Right kidney (tissue), 9 donors: ENCODE data around the gene RASSF9.
A peak's percentile ranks its signal among the peaks of the same experiment; 100 is the strongest.

Source experiments
- DNase-seq: peaks from one replicate; pipeline ENCODE4 v3.0.0-alpha.2; 2016
- long read RNA-seq, 8 donors: transcript quantifications; one replicate each; lab custom pipeline, GENCODE V29; 2026

Gene RASSF9
- long read RNA-seq, donor 1, full-length matches to known transcripts = 12 of 12 reads
- long read RNA-seq, donor 1, partial matches to known transcripts = 0 of 12 reads
- long read RNA-seq, donor 1, other reads (novel, unspliced or antisense) = 0 of 12 reads
- long read RNA-seq, donor 2, full-length matches to known transcripts = 2 of 2 reads
- long read RNA-seq, donor 2, partial matches to known transcripts = 0 of 2 reads
- long read RNA-seq, donor 2, other reads (novel, unspliced or antisense) = 0 of 2 reads
- long read RNA-seq, donor 3, full-length matches to known transcripts = 4 of 4 reads
- long read RNA-seq, donor 3, partial matches to known transcripts = 0 of 4 reads
- long read RNA-seq, donor 3, other reads (novel, unspliced or antisense) = 0 of 4 reads
- long read RNA-seq, donor 4, full-length matches to known transcripts = 10 of 10 reads
- long read RNA-seq, donor 4, partial matches to known transcripts = 0 of 10 reads
- long read RNA-seq, donor 4, other reads (novel, unspliced or antisense) = 0 of 10 reads
- long read RNA-seq, donor 5, full-length matches to known transcripts = 6 of 27 reads
- long read RNA-seq, donor 5, partial matches to known transcripts = 21 of 27 reads
- long read RNA-seq, donor 5, other reads (novel, unspliced or antisense) = 0 of 27 reads
- long read RNA-seq, donor 6, full-length matches to known transcripts = 7 of 7 reads
- long read RNA-seq, donor 6, partial matches to known transcripts = 0 of 7 reads
- long read RNA-seq, donor 6, other reads (novel, unspliced or antisense) = 0 of 7 reads
- long read RNA-seq, donor 7, full-length matches to known transcripts = 14 of 14 reads
- long read RNA-seq, donor 7, partial matches to known transcripts = 0 of 14 reads
- long read RNA-seq, donor 7, other reads (novel, unspliced or antisense) = 0 of 14 reads
- long read RNA-seq, donor 8, full-length matches to known transcripts = 10 of 10 reads
- long read RNA-seq, donor 8, partial matches to known transcripts = 0 of 10 reads
- long read RNA-seq, donor 8, other reads (novel, unspliced or antisense) = 0 of 10 reads

- DNase-seq = peak; percentile 65
These were observed at the start of gene RASSF9 for GRCh38 chr12:85836197-85837090. RASSF9 (minus strand) TSS chr12:85836409; CDS start chr12:85836201, 208 bp downstream.

DNA sequence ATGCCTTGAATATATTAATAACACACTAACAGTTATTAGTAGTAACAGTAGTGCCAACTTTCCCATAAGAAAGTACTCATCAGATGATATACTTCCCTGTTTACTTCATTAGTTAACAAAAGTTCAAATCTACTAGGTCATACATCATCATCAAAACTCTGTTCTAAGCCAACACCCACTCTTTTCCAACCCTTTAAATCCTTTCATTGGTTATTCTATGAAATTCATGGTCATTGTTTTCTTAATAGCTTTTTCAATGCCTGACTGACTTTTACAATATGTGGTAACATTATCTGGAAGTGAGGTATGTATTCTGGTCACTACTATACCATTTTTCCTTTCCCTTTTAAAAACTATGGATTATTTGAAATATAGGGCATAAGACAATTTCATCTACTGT lies 47.6 kb upstream of the RASSF9 start:
- no peak for DNase-seq

GRCh38 chr12:85877459-85877858 lies 41.2 kb upstream of the RASSF9 start:
- DNase-seq = no peak

DNA sequence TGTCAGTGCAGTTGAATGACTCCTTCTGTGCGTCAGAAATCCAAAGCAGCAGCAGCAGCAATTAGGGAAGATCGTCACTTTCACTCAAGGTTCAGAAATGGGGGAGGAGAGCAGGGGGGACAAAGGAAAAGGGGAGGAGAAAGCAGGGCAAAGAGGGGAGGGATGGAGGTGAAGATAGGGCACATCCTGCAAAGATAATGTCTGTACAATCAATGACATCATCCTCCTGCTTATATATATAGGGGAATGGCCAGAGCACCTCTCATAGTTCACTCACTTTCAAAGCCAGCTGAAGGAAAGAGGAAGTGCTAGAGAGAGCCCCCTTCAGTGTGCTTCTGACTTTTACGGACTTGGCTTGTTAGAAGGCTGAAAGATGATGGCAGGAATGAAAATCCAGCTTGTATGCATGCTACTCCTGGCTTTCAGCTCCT lies 37.8 kb upstream of the RASSF9 start, which contains the start of gene NTS:
NTS (plus strand) TSS at position 265 of the 431 bp plus-strand sequence; CDS start at position 374, 109 bp downstream.
- DNase-seq = peak; percentile 7

DNA sequence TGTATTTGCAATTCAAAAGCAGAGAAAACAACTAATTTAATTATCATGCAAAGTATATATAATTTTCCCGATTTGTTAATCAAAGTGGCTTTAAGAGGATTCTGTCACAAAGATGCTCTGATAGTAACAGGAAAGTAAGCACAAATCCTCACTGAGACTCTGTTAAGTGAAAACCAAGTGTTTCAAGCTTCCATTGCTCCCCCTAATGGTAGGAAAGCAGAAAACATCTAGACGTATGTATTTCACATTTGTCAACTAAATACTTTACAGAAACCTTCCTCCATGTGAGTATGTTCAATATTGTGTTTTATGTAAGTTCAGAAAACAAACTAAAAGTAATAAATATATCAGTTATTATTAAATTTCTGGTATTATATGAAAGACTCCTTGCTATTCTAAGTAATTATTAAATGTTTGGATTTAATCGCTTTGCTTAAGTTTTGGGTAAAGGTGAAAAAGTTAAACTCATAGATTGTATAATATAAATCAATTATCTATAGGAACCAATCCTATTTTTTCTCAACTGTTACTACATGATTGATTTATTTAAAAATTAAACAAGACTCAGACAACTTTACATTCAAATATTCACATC lies 36.4 kb upstream of the RASSF9 start:
- DNase-seq = no peak

DNA sequence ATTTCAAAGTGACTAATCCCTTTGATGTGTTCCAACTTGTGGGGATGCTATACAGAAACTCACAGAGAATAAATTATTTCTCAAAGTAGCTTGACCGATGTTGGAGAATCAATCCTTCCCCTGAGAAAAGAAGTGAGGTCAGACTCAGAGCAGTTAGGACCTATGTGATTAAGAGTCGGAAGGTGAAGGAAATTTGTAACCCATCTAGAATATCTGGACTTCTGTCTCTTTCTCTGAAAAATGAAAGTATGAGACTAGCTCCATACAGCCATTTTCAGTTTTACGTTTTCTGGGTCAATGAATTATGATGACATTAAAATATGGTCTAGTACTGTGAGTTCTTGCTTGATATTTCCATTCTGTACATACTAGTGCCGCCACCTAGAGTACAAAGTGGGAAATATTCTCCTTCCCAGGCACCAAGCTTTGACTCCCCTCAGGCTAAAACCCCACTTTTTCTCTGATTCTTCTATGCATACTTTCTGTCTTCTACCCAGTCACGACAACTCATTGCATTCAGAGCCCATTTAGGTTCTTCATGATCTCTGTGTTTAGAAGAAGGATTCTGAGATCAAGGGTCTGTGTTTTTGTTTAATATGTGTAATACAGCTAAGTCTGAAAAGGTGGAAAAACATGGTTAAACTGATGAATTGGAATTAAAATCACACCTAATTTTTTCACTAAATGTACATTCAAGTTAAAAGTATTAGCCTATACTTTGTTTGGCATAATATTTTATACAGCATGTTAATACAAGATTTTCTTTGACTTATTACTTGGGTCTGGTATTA lies 31.0 kb upstream of the RASSF9 start:
- DNase-seq = peak; percentile 40

DNA sequence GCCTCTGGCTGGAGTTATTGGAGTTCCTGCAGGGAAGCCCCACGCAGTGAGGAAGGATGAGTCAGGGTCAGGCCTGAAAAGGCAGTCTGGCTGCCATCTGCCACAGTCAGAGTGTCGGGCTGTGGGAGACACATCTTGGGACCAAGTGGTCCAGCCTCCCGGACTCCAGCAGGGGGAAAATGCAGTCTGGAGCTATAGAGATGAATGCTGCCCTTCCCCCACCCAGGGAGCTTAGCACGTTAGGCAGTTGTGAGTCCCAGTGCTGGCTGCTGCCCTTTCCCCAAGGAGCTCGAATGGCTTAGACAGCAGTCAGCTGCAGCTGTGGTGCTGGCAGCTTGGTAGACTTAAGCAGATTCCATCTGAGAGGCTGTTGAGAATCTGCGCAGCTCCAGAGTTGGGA lies 29.7 kb upstream of the RASSF9 start:
- no peak for DNase-seq

- no peak for DNase-seq
These were observed 20.8 kb upstream of the RASSF9 start for GRCh38 chr12:85856966-85857365.

GRCh38 chr12:85855305-85855704 lies 19.1 kb upstream of the RASSF9 start:
- DNase-seq = no peak

DNA sequence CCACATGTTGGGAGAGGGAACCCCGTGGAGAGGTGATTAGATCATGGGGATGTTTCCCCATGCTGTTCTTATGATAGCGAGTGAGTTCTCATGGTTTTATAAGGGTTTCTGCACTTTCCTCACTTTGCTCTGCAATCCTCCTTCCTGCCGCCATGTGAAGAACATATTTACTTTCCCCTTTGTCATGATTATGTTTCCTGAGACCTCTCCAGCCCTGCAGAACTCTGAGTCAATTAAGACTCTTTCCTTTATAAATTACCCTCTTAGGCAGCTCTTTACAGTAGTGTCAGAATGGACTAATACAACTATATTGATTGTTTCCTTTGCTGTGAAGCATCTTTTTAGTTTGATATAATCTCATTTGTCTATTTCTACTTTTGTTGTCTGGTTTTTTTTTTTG lies 13.1 kb upstream of the RASSF9 start:
- DNase-seq = no peak

DNA sequence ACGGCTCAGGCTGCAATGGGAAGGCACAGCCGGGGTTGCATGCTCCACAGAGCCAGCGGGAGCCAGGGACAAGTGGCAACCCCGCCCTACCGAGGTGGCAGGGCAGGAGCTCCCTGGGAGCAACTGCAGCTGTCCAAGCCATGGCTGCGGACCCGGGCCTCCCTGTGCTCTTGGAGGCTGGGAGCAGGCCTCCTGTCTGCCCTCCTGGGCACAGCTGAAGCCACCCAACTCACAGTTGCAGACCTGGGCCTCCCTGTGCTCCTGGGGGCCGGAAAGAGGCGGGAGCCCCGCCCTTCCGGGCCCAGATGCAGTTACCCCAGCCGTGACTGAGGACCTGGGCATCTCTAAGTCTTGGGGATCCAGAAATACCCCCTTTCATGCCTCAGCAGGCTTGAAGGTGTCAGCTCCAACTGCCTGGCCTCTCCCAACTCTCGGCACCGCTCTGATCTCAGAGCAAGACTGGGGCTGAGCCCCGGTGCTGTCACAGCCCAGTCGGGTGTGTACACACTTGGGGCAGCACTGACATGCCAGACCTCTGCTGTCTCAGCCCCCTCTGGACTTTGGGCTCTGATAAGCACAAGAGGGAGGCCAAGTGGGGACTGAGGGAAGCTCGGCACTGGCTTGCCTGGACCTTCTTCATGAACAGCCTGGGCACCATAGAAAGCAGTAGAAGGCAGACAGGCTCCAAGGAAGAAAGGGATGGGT lies 7.5 kb upstream of the RASSF9 start:
- DNase-seq = no peak

DNA sequence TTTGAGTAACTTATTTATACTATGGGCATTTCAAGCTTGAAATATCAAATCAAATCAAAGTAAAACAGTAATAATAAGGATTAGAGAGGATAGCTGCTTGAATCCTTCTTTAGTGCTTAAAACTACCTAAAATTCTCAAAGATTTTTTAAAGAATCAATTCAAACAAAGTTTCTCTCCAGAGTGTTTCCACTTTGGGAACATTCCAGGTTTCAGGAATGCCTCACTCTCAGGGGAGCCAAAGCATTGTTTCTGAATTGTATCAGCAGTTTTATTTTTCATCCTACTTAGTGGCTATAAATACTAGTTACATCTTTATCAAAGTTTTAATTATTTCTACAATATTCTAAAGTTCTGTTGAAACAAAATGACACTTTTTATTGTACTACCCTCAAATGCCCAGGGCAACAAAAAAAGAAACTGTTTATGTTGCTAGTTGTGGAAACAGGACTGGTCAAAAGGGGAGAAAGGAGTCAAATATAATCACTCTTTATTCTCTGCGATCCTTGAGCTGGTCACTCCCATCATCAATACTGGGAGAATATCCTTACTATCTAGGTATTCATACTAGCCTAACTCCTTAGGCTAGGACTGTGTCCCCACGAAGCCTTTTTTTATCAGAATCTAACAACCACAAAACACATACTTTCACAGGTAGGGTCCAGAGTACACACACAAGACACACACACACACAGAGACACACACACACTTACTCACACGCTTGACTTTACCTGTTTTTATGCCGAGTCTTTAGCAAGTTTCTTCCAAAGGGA lies 598 bp downstream of the RASSF9 start:
- no peak for DNase-seq

- DNase-seq = no peak
These were observed 1.8 kb downstream of the RASSF9 start for GRCh38 chr12:85834378-85834777.

DNA sequence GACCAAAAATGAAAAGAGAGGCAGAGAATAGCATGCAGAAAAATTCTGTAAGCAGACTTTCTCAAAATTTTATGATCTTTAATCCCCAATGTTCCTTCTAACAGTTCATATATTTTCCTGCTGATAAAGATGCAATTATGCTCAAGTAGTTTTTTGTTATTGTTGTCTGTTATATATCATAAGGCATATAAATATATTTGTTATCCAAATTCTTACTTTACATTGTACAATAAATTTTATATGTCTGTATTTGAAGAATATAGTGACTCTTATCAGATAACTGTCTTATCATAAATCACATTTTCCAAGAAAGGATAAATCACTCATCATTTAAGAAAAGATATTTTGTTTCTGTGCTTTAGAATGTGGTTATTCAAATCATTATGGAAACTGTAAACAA lies 2.6 kb downstream of the RASSF9 start:
- no peak for DNase-seq

DNA sequence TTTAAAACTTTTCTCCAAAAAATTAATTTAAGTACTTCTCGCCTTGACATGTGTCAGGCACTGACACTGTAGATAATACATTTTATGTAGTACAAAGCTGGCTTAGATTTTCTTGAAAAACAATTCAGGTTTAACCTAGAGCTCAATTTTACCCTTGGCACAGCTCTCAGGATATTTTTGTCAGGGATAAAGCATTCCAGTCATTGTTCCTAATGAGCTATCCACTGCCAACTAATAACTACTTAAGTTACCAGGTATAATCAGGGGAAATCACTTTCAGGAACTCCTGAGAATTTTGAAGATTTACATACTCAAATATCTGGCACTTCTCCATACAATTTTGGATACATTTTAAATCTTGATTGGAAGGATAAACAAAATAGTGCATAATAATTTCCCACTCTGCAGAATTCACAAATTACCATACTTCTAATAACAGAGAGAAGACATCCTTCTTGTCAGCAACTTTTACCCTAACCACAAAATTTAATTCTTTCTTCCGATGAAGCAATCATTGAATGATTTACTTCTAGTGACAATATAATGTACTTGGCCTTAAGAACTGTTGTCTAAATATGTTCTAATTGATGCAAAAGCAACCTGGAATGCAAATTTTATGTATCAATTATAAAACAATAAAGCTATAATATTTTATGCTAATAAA lies 4.8 kb downstream of the RASSF9 start:
- DNase-seq = no peak

DNA sequence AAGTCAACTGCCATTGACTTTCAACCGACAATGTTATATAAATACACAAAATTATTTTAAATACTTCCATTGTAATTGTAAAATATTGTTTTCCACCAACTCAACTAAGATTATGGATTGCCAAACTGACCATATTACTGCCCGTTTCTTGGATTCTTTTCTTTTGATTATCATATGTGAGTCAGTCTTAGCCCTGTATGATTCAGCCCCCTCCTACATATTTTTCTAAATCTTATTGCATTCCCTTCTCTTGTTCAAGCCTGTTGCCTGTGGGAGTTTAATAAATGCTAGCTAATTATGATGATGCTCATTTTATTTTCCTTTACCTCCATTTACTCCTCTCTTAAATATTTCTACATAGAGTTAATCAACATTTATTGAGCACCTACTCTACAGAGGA lies 6.8 kb downstream of the RASSF9 start:
- no peak for DNase-seq

DNA sequence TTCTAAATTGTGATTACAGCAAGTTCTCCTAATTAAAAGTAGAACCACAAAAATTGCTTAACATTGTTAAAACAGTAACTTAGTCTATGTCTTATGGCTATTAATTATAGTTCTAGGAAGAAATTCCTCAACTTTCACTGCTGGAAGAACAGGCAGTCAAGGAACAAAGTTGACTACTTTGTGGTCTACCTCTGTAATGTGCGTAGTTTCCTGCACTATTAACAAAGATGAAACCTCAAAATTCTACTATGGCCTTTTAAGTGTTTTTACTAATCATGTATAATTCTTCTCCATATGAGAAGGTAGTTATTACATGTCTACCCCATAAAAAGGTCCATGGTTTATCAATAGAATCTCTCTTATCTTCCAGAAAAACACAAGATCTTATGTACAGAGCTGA lies 7.6 kb downstream of the RASSF9 start:
- DNase-seq = no peak

DNA sequence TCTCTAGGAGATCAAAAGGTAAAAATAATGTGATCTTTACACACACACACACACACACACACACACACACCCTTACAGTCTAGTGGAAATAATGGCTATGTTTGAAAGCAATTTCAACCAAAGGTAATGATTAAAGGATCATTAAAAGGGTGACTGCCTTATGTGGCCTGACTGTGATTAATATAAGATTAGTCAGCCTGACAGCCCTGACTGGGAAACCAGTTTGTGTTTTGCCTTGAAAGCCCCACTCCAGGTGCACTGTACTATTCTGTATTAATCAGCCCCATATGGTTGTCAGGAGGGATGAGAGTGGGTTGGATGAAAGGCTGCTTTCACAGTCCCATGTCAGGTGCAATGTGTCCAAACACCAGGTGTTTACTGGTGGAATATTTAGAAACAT lies 10.5 kb downstream of the RASSF9 start:
- no peak for DNase-seq
